IPS-18a (cell line): ENCODE measurements around the gene GTPBP4.
"Not testable (repeated sequence)": the region's sequence is repeated elsewhere in the genome, so short reads cannot be mapped to it uniquely, and the experiment has no call there.

Source experiments
- H3K27ac ChIP-seq: one replicate; pipeline ENCODE4 v1.5.1; 2013; ENCODE audit warnings: low read length
- H3K27me3 ChIP-seq: one replicate; pipeline ENCODE4 v1.6.1; 2013; ENCODE audit warnings: mild to moderate bottlenecking, low read length; ENCODE audit not compliant: control insufficient read depth, insufficient read depth
- H3K36me3 ChIP-seq: one replicate; pipeline ENCODE4 v1.6.1; 2013; ENCODE audit warnings: low read depth, low read length; ENCODE audit not compliant: control insufficient read depth
- H3K4me1 ChIP-seq: one replicate; pipeline ENCODE4 v1.6.1; 2013; ENCODE audit warnings: low read depth, low read length; ENCODE audit not compliant: control insufficient read depth
- H3K4me3 ChIP-seq: one replicate; pipeline ENCODE4 v1.5.1; 2013; ENCODE audit warnings: low read length
- H3K9ac ChIP-seq: one replicate; pipeline ENCODE4 v1.6.1; 2013; ENCODE audit warnings: mild to moderate bottlenecking, low read length, moderate library complexity
- H3K9me3 ChIP-seq: one replicate; pipeline ENCODE4 v1.6.1; 2013; ENCODE audit warnings: low read depth, low read length; ENCODE audit not compliant: control insufficient read depth

Gene GTPBP4

DNA sequence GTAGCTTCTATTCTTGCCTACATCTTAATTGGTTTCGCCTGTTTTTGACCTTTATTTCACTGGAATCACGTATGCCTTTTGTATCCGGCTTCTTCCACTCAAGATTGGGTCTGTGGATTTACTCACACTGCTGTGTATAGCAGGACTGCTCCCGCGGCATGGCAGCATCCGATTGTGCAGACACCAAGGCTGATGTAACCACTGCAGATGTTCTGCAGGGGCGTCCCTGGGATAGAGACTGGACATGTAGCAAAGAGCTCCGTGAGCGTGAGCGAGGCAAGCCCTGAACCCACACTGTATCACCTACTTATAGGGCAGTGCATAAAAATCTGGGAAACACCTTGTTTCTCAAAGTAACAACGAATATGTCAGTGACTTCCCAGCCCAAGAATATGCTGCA is 48.9 kb downstream of the GTPBP4 start:
- Histone ChIP-seq H3K27ac (no peak overlapping the region), H3K4me3 (no peak overlapping the region), H3K9me3 (no peaks in the 10 kb centered on the region), H3K27me3 (no peaks in the 10 kb centered on the region), H3K36me3 (peaks cover 34% of the 10 kb centered on the region), H3K4me1 (peaks cover 7% of the 10 kb centered on the region), H3K9ac (no peak overlapping the region)

DNA sequence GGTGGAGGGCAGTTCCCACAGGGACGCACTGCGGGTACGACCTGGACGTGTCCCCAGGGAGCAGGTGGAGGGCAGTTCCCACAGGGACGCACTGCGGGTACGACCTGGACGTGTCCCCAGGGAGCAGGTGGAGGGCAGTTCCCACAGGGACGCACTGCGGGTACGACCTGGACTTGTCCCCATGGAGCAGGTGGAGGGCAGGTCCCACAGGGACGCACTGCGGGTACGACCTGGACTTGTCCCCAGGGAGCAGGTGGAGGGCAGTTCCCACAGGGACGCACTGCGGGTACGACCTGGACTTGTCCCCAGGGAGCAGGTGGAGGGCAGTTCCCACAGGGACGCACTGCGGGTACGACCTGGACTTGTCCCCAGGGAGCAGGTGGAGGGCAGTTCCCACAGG is 50.5 kb downstream of the GTPBP4 start:
- H3K9ac ChIP-seq, H3K4me1 ChIP-seq, H3K4me3 ChIP-seq, H3K9me3 ChIP-seq, H3K27ac ChIP-seq, H3K27me3 ChIP-seq: not testable (repeated sequence)
- H3K36me3 ChIP-seq, result peaks cover 51% of the 10 kb centered on the region

DNA sequence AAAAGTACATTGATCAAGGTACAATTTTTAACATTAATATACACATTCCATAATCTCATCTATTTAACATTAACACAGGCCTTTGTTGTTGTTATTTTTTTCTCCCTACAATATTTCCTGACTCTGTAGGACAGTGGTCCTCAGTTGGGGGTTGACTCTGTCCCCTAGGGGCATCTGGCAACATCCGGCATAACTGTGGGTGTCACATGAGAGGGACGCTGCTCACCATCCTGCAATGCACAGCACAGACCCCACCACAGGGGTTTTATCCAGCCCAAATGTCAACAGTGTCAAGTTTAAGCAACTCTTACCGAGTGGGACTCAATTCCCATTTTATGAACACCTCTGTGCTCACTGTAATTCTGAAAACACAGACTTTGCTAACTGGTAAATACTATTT is 51.9 kb downstream of the GTPBP4 start:
- H3K9me3 ChIP-seq, result no peaks in the 10 kb centered on the region
- H3K9ac ChIP-seq, result no peak overlapping the region
- H3K4me1 ChIP-seq, result peaks cover 6% of the 10 kb centered on the region
- no peaks in the 10 kb centered on the region for H3K27me3 ChIP-seq
- no peak overlapping the region for H3K4me3 ChIP-seq
- H3K36me3 ChIP-seq, result peaks cover 61% of the 10 kb centered on the region
- H3K27ac ChIP-seq, result no peak overlapping the region

DNA sequence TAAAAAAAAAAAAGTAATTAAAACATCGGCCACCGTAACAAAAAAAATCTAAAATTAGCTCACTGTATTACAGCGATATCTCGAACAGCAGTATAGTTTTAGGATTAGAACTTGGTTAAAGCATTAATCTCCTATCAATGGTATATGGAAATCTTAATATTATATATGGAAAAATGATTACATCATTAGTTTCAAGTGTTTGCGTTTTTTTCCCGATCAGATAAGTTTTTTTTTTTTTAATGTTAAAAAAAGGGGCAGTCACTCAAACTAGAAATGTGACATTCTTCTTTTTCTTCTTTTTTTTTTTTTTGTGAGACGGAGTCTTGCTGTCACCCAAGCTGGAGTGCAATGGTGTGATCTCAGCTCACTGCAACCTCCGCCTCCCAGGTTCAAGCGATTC is 53.3 kb downstream of the GTPBP4 start:
- Histone ChIP-seq H3K9ac (no peak overlapping the region), H3K27ac (no peak overlapping the region), H3K27me3 (no peaks in the 10 kb centered on the region), H3K9me3 (no peaks in the 10 kb centered on the region), H3K36me3 (peaks cover 61% of the 10 kb centered on the region), H3K4me3 (no peak overlapping the region), H3K4me1 (no peaks in the 10 kb centered on the region)

DNA sequence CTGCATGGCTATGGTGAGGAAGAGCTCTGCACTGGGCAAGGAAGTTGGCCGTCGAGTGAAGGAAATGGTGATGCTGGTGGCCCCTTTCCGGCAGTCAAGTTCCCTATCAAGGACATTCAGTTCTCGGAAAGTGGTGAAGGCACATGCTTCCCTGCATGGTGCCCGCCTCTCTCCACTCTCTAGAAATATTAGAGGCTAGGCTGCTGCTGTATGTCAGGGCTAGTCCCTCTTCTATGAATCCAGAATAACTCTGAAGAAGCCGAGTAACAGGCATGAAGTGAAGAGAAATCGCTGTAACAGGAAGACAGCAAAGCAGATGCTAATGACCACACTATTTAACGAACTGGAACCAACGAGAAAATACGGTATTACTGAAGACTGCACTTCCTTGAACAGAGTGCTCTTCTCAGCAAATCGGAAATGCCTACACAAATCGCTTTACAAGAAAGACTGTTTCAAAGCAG is 55.3 kb downstream of the GTPBP4 start:
- Histone ChIP-seq H3K36me3 (peaks cover 59% of the 10 kb centered on the region), H3K4me1 (no peaks in the 10 kb centered on the region), H3K27me3 (no peaks in the 10 kb centered on the region), H3K9ac (no peak overlapping the region), H3K27ac (no peak overlapping the region), H3K9me3 (no peaks in the 10 kb centered on the region), H3K4me3 (no peak overlapping the region)

DNA sequence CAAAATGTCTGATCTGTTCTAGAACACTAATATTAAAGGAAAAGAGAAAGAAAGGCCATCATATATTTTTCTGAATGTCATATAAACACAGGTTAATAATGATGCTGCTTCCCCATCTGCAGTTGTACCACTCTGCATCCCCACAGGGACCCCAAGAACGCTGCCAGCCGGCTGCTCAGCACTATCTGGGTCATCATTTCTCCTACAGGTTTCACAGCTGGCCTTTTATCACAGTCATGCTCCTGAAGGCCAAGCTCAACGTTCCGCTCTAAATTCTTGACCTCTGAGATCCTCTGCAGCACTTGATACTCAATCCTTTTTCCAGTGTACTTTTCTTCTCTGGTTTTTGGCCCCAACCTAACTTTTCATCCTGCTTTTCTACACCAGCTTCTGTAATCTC is 55.9 kb downstream of the GTPBP4 start:
- no peak overlapping the region for H3K9ac ChIP-seq
- H3K36me3 ChIP-seq, result peaks cover 57% of the 10 kb centered on the region
- H3K9me3 ChIP-seq, result no peaks in the 10 kb centered on the region
- no peak overlapping the region for H3K27ac ChIP-seq
- no peaks in the 10 kb centered on the region for H3K4me1 ChIP-seq
- no peaks in the 10 kb centered on the region for H3K27me3 ChIP-seq
- no peak overlapping the region for H3K4me3 ChIP-seq

DNA sequence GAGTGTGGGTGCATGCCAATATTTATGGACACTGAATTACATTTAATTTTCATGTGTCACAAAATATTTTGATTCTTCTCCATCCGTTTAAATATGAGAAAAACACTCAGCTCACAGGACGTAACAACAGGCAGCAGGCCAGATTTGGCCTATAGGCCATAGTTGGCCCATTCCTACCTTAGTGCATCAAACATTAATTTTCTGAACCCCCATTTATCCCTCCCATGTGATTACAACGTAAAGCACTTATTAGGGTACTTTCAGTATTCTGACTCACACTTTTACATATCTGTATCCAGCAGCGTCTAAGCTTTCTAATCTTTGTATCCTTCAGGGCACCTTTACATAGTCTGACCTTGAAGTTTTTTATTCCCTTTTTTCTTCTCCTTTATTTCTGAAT is 56.7 kb downstream of the GTPBP4 start:
- Histone ChIP-seq H3K4me1 (no peaks in the 10 kb centered on the region), H3K36me3 (peaks cover 49% of the 10 kb centered on the region), H3K9me3 (no peaks in the 10 kb centered on the region), H3K27me3 (no peaks in the 10 kb centered on the region), H3K27ac (no peak overlapping the region), H3K9ac (no peak overlapping the region), H3K4me3 (no peak overlapping the region)

DNA sequence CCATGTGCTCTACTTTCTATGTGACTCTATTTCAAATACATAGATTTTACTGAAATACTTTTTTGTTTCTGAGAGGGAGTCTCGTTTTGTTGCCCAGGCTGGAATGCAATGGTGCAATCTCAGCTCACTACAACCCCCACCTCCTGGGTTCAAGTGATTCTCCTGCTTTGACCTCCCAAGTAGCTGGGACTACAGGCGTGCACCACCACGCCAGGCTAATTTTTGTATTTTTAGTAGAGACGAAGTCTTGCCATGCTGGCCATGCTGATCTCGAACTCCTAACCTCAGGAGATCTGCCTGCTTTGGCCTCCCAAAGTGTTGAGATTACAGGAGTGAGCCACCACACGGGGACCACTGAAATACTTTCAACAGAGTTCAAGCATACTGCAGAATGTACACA is 57.2 kb downstream of the GTPBP4 start:
- Histone ChIP-seq H3K4me1 (no peaks in the 10 kb centered on the region), H3K36me3 (peaks cover 44% of the 10 kb centered on the region), H3K27me3 (no peaks in the 10 kb centered on the region), H3K4me3 (peak overlapping the region; percentile 25), H3K9me3 (no peaks in the 10 kb centered on the region), H3K9ac (no peak overlapping the region), H3K27ac (no peak overlapping the region)

DNA sequence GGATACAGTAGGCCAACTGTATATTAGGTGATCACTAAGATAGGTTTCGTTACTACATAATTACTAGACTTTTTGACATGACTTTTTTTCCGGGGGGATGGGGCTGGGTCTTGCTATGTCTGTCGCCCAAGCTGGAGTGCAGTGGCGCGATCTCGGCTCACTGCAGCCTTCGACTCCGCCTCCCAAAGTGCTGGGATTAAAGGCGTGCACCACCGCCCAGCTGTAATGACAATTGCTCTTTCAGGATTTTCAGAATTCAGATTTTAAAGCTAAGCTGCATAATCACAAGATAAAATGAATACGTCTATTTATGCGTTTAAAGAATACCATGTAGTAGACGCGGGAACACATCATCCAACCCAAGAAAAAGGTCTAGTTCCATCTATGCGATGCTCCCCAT is 59.7 kb downstream of the GTPBP4 start:
- Histone ChIP-seq H3K9me3 (no peaks in the 10 kb centered on the region), H3K9ac (peak overlapping the region; percentile 85), H3K36me3 (peaks cover 35% of the 10 kb centered on the region), H3K4me1 (peaks cover 8% of the 10 kb centered on the region), H3K27ac (peak overlapping the region; percentile 76), H3K27me3 (no peaks in the 10 kb centered on the region), H3K4me3 (peak overlapping the region; percentile 99)

DNA sequence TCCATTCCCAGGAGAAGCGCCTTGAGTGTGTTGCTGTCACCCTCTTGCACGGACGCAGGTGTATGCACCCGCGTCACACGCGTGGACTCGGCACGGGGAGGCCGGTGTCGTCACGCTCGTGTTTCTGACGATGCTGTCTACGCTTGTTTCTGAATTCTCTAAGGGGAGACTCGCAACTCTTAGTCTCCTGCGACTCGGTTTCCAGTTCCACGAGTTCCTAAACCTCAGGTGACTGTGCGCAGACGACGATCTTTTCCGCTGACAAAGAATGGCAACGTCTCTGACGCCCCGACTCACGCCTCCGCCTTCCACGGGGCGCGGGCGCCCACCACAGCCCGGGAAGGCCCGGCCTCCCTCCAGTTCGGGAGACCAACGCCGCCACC is 60.1 kb downstream of the GTPBP4 start:
- peak overlapping the region; percentile 76 for H3K27ac ChIP-seq
- H3K9ac ChIP-seq, result peak overlapping the region; percentile 85
- peaks cover 35% of the 10 kb centered on the region for H3K36me3 ChIP-seq
- H3K9me3 ChIP-seq, result no peaks in the 10 kb centered on the region
- H3K27me3 ChIP-seq, result no peaks in the 10 kb centered on the region
- H3K4me3 ChIP-seq, result peak overlapping the region; percentile 99
- H3K4me1 ChIP-seq, result peaks cover 8% of the 10 kb centered on the region

DNA sequence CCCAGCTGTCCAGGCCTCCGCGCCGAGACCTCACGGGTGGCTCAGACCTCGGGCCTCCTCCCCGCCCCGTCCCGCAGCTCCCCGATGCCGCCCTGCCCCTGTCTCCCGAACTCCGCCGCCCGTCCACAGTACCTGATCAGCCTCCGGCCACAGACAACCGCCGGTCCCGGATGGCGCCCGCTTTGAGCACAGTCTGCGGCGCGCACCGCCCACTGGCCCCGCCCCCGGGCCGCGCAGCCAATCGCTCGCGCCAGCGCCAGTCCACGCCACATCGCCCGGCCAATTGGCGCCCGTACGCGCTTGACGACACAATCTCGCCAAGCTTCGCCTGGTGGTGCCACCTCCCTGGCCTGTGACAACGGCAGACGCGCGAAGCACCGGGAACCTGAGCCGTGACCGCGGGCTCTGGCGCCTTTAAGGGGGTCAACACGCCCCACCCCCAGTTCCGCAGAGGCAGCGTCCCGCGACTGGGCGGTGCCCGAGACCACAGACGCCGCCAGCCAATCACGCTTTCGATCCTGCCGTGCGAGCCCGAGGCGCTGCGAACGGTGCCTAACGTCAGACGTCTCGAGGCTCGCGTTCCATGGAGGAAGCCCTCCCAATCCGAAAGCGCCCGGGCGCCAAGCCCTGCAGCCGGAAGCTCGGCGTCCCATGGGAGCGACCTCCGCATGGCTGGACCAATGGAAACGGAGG is 60.6 kb downstream of the GTPBP4 start, which contains the start of gene IDI1:
IDI1 (minus strand) TSS at position 388 of the 693 bp plus-strand sequence; CDS start at position 272, 116 bp downstream.
- Histone ChIP-seq H3K9me3 (no peaks in the 10 kb centered on the region), H3K4me1 (peaks cover 8% of the 10 kb centered on the region), H3K27ac (peak within 1 kb of the TSS; percentile 76), H3K9ac (peak within 1 kb of the TSS; percentile 85), H3K4me3 (peak within 1 kb of the TSS; percentile 99), H3K27me3 (no peaks in the 10 kb centered on the region), H3K36me3 (peaks cover 35% of the 10 kb centered on the region)

DNA sequence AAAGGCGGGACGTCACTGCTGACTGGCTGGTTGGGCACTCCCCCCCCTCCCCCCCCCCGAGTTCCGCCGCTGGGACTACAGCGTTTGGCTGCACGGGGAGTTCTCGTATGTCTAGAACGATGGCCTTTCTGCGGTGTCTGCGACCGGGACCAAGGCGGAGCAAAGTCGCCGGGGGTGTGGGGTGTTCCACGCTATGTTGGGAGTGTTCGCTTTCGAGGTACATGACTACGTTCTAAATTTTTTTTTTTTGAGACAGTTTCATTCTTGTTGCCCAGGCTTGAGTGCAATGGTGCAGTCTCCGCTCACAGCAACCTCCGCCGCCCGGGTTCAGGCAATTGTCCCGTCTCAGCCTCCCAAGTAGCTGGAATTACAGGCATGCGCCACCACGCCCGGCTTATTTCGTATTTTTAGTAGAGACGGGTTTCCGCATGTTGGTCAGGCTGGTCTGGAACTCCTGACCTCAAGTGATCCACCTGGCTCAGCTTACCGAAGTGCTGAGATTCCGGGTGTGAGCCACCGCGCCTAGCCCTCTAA is 61.3 kb downstream of the GTPBP4 start:
- Histone ChIP-seq H3K27ac (peak overlapping the region; percentile 59), H3K9me3 (no peaks in the 10 kb centered on the region), H3K4me3 (peak overlapping the region; percentile 99), H3K9ac (peak overlapping the region; percentile 85), H3K4me1 (peaks cover 8% of the 10 kb centered on the region), H3K36me3 (peaks cover 35% of the 10 kb centered on the region), H3K27me3 (no peaks in the 10 kb centered on the region)
